H9 (cell line): Measurements from ENCODE around the gene TCERG1L. TPM values are rescaled to one million over a fixed set of nuclear protein-coding genes. Genes with fewer than 3 reads are reported as not detected.

Experiments used
- DNase-seq: peaks from one replicate; pipeline ENCODE4 v3.0.0-alpha.2; 2017
- H2AFZ ChIP-seq: one replicate; pipeline ENCODE4 v1.6.1; 2013; ENCODE audit warnings: mild to moderate bottlenecking, low read length, control low read depth, moderate library complexity
- H2AK5ac ChIP-seq: 2 replicates; pipeline ENCODE4 v1.6.1; 2013; ENCODE audit warnings: low read length, control low read depth, mixed read lengths; ENCODE audit not compliant: insufficient read length
- H2BK120ac ChIP-seq: one replicate; pipeline ENCODE4 v1.6.1; 2013; ENCODE audit warnings: low read depth, mild to moderate bottlenecking, low read length, control low read depth, inconsistent platforms; ENCODE audit not compliant: poor library complexity, severe bottlenecking
- H2BK12ac ChIP-seq: 2 replicates; pipeline ENCODE4 v1.6.1; 2013; ENCODE audit warnings: low read length, control low read depth, mixed read lengths, low read depth; ENCODE audit not compliant: insufficient read length
- H2BK15ac ChIP-seq: 2 replicates; pipeline ENCODE4 v1.6.1; 2013; ENCODE audit warnings: low read depth, low read length, control low read depth
- H2BK20ac ChIP-seq: one replicate; pipeline ENCODE4 v1.6.1; 2013; ENCODE audit warnings: low read depth, mild to moderate bottlenecking, low read length, control low read depth, inconsistent platforms; ENCODE audit not compliant: poor library complexity, severe bottlenecking
- H2BK5ac ChIP-seq: 2 replicates; pipeline ENCODE4 v1.6.1; 2013; ENCODE audit warnings: low read length, control low read depth, mixed read lengths; ENCODE audit not compliant: insufficient read length
- H3K14ac ChIP-seq: 2 replicates; pipeline ENCODE4 v1.6.1; 2013; ENCODE audit warnings: low read length, control low read depth; ENCODE audit not compliant: insufficient read depth
- H3K18ac ChIP-seq: 2 replicates; pipeline ENCODE4 v1.6.1; 2013; ENCODE audit warnings: low read depth, mild to moderate bottlenecking, mixed read lengths, low read length, control low read depth; ENCODE audit not compliant: insufficient read length
- H3K23ac ChIP-seq: 2 replicates; pipeline ENCODE4 v1.6.1; 2013; ENCODE audit warnings: low read length, control low read depth, mixed read lengths, low read depth; ENCODE audit not compliant: insufficient read length
- H3K23me2 ChIP-seq: 2 replicates; pipeline ENCODE4 v1.6.1; 2013; ENCODE audit warnings: low read depth, mild to moderate bottlenecking, mixed read lengths, low read length, control low read depth; ENCODE audit not compliant: insufficient read length, poor library complexity, severe bottlenecking
- H3K27ac ChIP-seq: 2 replicates; pipeline ENCODE4 v1.5.1; 2013; ENCODE audit warnings: low read length, control low read depth, mixed read lengths, low read depth; ENCODE audit not compliant: insufficient read length
- H3K27me3 ChIP-seq: 2 replicates; pipeline ENCODE4 v1.6.1; 2013; ENCODE audit warnings: low read length, control low read depth, inconsistent platforms; ENCODE audit not compliant: insufficient read depth
- H3K4ac ChIP-seq: 2 replicates; pipeline ENCODE4 v1.6.1; 2013; ENCODE audit warnings: low read depth, mild to moderate bottlenecking, control low read depth, inconsistent platforms, low read length, moderate library complexity
- H3K4me1 ChIP-seq: 2 replicates; pipeline ENCODE4 v1.6.1; 2013; ENCODE audit warnings: low read length, control low read depth, inconsistent platforms; ENCODE audit not compliant: insufficient read depth
- H3K4me2 ChIP-seq: 2 replicates; pipeline ENCODE4 v1.6.1; 2013; ENCODE audit warnings: low read length, control low read depth, mixed read lengths; ENCODE audit not compliant: insufficient read length, insufficient read depth
- H3K56ac ChIP-seq: 2 replicates; pipeline ENCODE4 v1.6.1; 2013; ENCODE audit warnings: low read depth, mild to moderate bottlenecking, mixed read lengths, low read length, control low read depth; ENCODE audit not compliant: insufficient read length
- H3K79me1 ChIP-seq: 2 replicates; pipeline ENCODE4 v1.6.1; 2013; ENCODE audit warnings: low read depth, mild to moderate bottlenecking, moderate library complexity, low read length, control low read depth, inconsistent platforms; ENCODE audit not compliant: insufficient read depth, poor library complexity, severe bottlenecking
- H3K79me2 ChIP-seq: 2 replicates; pipeline ENCODE4 v1.6.1; 2013; ENCODE audit warnings: low read length, control low read depth, inconsistent platforms; ENCODE audit not compliant: insufficient read depth
- H3K9ac ChIP-seq: 2 replicates; pipeline ENCODE4 v1.6.1; 2013; ENCODE audit warnings: low read length, control low read depth, mixed read lengths; ENCODE audit not compliant: insufficient read length; ENCODE audit errors: extremely low read depth
- H3K9me3 ChIP-seq: one replicate; pipeline ENCODE4 v1.6.1; 2013; ENCODE audit warnings: low read depth, low read length, inconsistent platforms; ENCODE audit not compliant: control insufficient read depth
- H3T11ph ChIP-seq: one replicate; pipeline ENCODE4 v1.6.1; 2013; ENCODE audit warnings: mild to moderate bottlenecking, low read length, control low read depth, inconsistent platforms
- H4K20me1 ChIP-seq: one replicate; pipeline ENCODE4 v1.6.1; 2013; ENCODE audit not compliant: control insufficient read depth, insufficient read length, insufficient read depth
- H4K5ac ChIP-seq: 2 replicates; pipeline ENCODE4 v1.6.1; 2013; ENCODE audit warnings: low read depth, mild to moderate bottlenecking, mixed read lengths, low read length, control low read depth; ENCODE audit not compliant: insufficient read length
- H4K8ac ChIP-seq: replicated peaks from 2 replicates; pipeline ENCODE4 v1.6.1; 2013; ENCODE audit warnings: low read length, control low read depth, mixed read lengths, low read depth; ENCODE audit not compliant: insufficient read length
- H4K91ac ChIP-seq: 2 replicates; pipeline ENCODE4 v1.6.1; 2013; ENCODE audit warnings: low read depth, mild to moderate bottlenecking, moderate library complexity, mixed read lengths, low read length, control low read depth; ENCODE audit not compliant: insufficient read length
- H3K27ac Mint-ChIP-seq, 3 experiments: 2 replicates in 2 of 3; 3 replicates in 1 of 3; pipeline ENCODE4 v1.8.0; 2020 to 2021; ENCODE audit warnings: mixed read lengths in 3 of 3, mild to moderate bottlenecking in 1 of 3, moderate library complexity in 1 of 3
- H3K27me3 Mint-ChIP-seq: 2 replicates; pipeline ENCODE4 v1.8.0; 2021; ENCODE audit warnings: low read depth, mild to moderate bottlenecking, moderate library complexity, mixed read lengths
- H3K36me3 Mint-ChIP-seq, 3 experiments: 2 replicates in 2 of 3; 3 replicates in 1 of 3; pipeline ENCODE4 v1.8.0; 2020 to 2021; ENCODE audit warnings: low read depth in 3 of 3, mixed read lengths in 3 of 3; ENCODE audit not compliant: insufficient read depth in 1 of 3
- H3K4me1 Mint-ChIP-seq, 2 experiments: 2 replicates each; pipeline ENCODE4 v1.8.0; 2020; ENCODE audit warnings: mixed read lengths in 2 of 2
- H3K4me3 Mint-ChIP-seq, 2 experiments: 2 replicates in 1 of 2; 3 replicates in 1 of 2; pipeline ENCODE4 v1.8.0; 2020 to 2021; ENCODE audit warnings: mild to moderate bottlenecking in 2 of 2, mixed read lengths in 2 of 2, moderate library complexity in 1 of 2
- H3K9me3 Mint-ChIP-seq, 2 experiments: 2 replicates in 1 of 2; 3 replicates in 1 of 2; pipeline ENCODE4 v1.8.0; 2020; ENCODE audit warnings: mild to moderate bottlenecking in 2 of 2, mixed read lengths in 2 of 2, moderate library complexity in 1 of 2
- WGBS: extraction: QIAGEN DNeasy Blood & Tissue Kit; methylation state at CpG from one replicate; pipeline ENCODE4 v1.1.7; 2013; ENCODE audit warnings: missing lambda C conversion rate, low lambda C conversion rate, mixed read lengths; ENCODE audit not compliant: insufficient read length; ENCODE audit errors: extremely low coverage; 5-methylcytosine and 5-hydroxymethylcytosine counted together
- total RNA-seq: library from RNA; stranded (reverse); gene quantifications from 2 replicates; pipeline ENCODE4 v1.2.1, GENCODE V29; 2021
- TF ChIP-seq, protein P1 (sequence below): fragments of 200-600 bp; sonication (generic); conservative IDR thresholded peaks from 3 replicates; pipeline ENCODE4 v1.8.0; 2021; ENCODE audit warnings: antibody characterized with exemption, mild to moderate bottlenecking

TCERG1L gene
- total RNA-seq, 1 experiment from 2014 or later: 3.3 TPM

DNA sequence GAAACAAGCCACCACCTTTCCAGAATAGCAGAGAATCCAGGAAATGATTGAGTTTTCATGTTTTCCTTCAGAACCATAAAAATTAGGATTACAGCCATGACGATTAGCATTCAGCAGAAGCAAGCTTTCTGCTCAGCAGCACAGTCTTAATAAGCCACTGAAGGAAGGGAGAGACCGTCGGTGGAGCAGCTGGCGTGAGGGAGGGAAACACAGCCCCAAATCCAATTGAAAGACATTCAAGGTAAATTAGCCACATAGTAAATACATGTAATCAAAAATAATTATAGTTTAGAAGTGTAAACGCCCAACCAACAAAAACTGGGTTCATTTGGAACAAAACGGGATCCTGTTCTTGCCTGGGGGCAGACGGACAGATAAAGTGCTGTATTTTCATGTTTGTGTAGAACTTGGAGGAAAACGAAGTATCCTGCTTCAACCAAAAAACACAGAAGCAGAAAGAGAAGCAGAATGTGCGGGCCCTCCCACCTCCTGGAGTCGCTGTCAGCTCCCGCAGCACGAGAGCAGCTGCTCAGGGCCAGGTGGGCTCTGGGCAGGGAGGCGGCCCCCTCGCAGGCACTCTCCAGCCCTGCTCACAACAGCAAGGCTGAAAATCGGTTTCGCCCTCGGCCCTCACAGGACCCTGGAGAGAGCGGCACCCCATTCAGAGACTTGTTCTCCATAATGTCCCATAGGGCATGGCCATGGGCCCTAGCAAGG lies 84.9 kb downstream of the TCERG1L start:
- Histone ChIP-seq H2BK12ac (no peak overlapping the region), H3T11ph (no peak overlapping the region), H4K20me1 (no peaks in the 10 kb centered on the region), H2BK120ac (no peak overlapping the region), H3K56ac (no peak overlapping the region), H3K4me2 (no peak overlapping the region), H3K4ac (no peak overlapping the region), H4K8ac (no peak overlapping the region), H3K18ac (no peak overlapping the region), H3K27ac (no peak overlapping the region), H2BK5ac (no peak overlapping the region), H3K14ac (no peak overlapping the region; the same call in 1 of the 2 replicates), H2BK15ac (no peak overlapping the region), H4K5ac (no peak overlapping the region), H3K4me1 (no peaks in the 10 kb centered on the region), H4K91ac (no peak overlapping the region), H2BK20ac (no peak overlapping the region), H3K23me2 (no peaks in the 10 kb centered on the region), H3K27me3 (no peaks in the 10 kb centered on the region), H3K9me3 (no peaks in the 10 kb centered on the region), H3K79me1 (no peaks in the 10 kb centered on the region), H2AK5ac (no peak overlapping the region), H3K79me2 (no peaks in the 10 kb centered on the region), H3K23ac (no peak overlapping the region), H3K9ac (no peak overlapping the region), H2AFZ (no peak overlapping the region)
- no peak for DNase-seq
- H3K4me1 Mint-ChIP-seq: peaks cover 3 to 5% of the 10 kb centered on the region in 2 experiments; a peak in 3 of 4 replicates
- no peaks in the 10 kb centered on the region; the same call in none of the 2 replicates for H3K27me3 Mint-ChIP-seq
- no CpG with 5 or more reads among the region's 18 CpGs for WGBS
- H3K27ac Mint-ChIP-seq: no peak overlapping the region
- no peak overlapping the region for H3K4me3 Mint-ChIP-seq
- peaks cover 0 to 4% of the 10 kb centered on the region in 2 experiments; a peak in 1 of 5 replicates for H3K9me3 Mint-ChIP-seq
- TF ChIP-seq, protein P1, sequence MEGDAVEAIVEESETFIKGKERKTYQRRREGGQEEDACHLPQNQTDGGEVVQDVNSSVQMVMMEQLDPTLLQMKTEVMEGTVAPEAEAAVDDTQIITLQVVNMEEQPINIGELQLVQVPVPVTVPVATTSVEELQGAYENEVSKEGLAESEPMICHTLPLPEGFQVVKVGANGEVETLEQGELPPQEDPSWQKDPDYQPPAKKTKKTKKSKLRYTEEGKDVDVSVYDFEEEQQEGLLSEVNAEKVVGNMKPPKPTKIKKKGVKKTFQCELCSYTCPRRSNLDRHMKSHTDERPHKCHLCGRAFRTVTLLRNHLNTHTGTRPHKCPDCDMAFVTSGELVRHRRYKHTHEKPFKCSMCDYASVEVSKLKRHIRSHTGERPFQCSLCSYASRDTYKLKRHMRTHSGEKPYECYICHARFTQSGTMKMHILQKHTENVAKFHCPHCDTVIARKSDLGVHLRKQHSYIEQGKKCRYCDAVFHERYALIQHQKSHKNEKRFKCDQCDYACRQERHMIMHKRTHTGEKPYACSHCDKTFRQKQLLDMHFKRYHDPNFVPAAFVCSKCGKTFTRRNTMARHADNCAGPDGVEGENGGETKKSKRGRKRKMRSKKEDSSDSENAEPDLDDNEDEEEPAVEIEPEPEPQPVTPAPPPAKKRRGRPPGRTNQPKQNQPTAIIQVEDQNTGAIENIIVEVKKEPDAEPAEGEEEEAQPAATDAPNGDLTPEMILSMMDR: no peak
- H3K36me3 Mint-ChIP-seq: 0 out of 7 replicates have a peak, but pooled peaks cover 0 to 4% (median 0%) of the 10 kb centered on the region in 3 experiments
